SK-N-SH (cell line): ENCODE results near the gene ERP29. TPM values are rescaled to one million over a fixed set of nuclear protein-coding genes. Genes with fewer than 3 reads are reported as not detected.

Experiments
- CTCF ChIA-PET: fragments of 300-600, 350-600 bp; formaldehyde crosslinking; extraction: SDS; loops from one replicate; lab custom pipeline; 2021; lab: Yijun Ruan, JAX
- POLR2A ChIA-PET: fragments of 350-600 bp; sonication (Branson Sonifier 250); formaldehyde crosslinking; extraction: SDS; loops from one replicate; lab custom pipeline; 2020; ENCODE audit warnings: antibody characterized with exemption, inconsistent platforms; lab: Yijun Ruan, JAX
- DNase-seq: peaks from one replicate; pipeline ENCODE4 v3.0.0; 2012
- H2AFZ ChIP-seq: fragments of 200-600 bp; sonication (generic); 2 replicates; pipeline ENCODE4 v1.8.1; 2016; ENCODE audit warnings: antibody characterized with exemption, mild to moderate bottlenecking, low read depth
- H3F3A ChIP-seq: fragments of 200-600 bp; sonication (generic); replicated peaks from 2 replicates; pipeline ENCODE3; 2016; ENCODE audit warnings: antibody characterized with exemption, mild to moderate bottlenecking; ENCODE audit not compliant: insufficient read depth
- H3K27ac ChIP-seq, 2 experiments: fragments of 200-500 bp in 1 of 2; fragments of 200-600 bp in 1 of 2; sonication (Bioruptor generic) in 1 of 2; sonication (generic), shearing (Covaris generic) in 1 of 2; 2 replicates each; pipeline versions ENCODE4 v1.5.1 to v1.6.1; 2014 to 2016; ENCODE audit warnings: low read depth in 2 of 2, inconsistent platforms in 1 of 2, low read length in 1 of 2, mild to moderate bottlenecking in 1 of 2, mixed read lengths in 1 of 2
- H3K27me3 ChIP-seq: fragments of 200-600 bp; sonication (generic), shearing (Covaris generic); 2 replicates; pipeline ENCODE4 v1.6.1; 2016; ENCODE audit warnings: mixed run types; ENCODE audit not compliant: insufficient read depth
- H3K36me3 ChIP-seq, 2 experiments: fragments of 200-500 bp in 1 of 2; fragments of 200-600 bp in 1 of 2; sonication (Bioruptor generic) in 1 of 2; sonication (generic) in 1 of 2; replicated peaks in 1 of 2; 2 replicates each; pipeline versions ENCODE3 to v1.5.1; 2014 to 2016; ENCODE audit warnings: low read length in 1 of 2, mild to moderate bottlenecking in 1 of 2; ENCODE audit not compliant: insufficient read depth in 2 of 2, control insufficient read depth in 1 of 2
- H3K4me1 ChIP-seq, 2 experiments: fragments of 200-500 bp in 1 of 2; fragments of 200-600 bp in 1 of 2; sonication (Bioruptor generic) in 1 of 2; sonication (generic), shearing (Covaris generic) in 1 of 2; 2 replicates each; pipeline versions ENCODE4 v1.5.1 to v1.6.1; 2014 to 2016; ENCODE audit warnings: low read depth in 1 of 2, low read length in 1 of 2, mixed run types in 1 of 2; ENCODE audit not compliant: insufficient read depth in 2 of 2, control insufficient read depth in 1 of 2
- H3K4me2 ChIP-seq: fragments of 200-600 bp; sonication (generic), shearing (Covaris generic); 2 replicates; pipeline ENCODE4 v1.6.1; 2017; ENCODE audit warnings: mixed run types
- H3K4me3 ChIP-seq, 2 experiments: fragments of 200-500 bp in 1 of 2; fragments of 200-600 bp in 1 of 2; sonication (Bioruptor generic) in 1 of 2; sonication (generic), shearing (Covaris generic) in 1 of 2; 2 replicates each; pipeline versions ENCODE4 v1.5.1 to v1.8.1; 2014 to 2016; ENCODE audit warnings: low read depth in 2 of 2, inconsistent platforms in 1 of 2, low read length in 1 of 2, mild to moderate bottlenecking in 1 of 2, mixed read lengths in 1 of 2, moderate library complexity in 1 of 2
- H3K79me2 ChIP-seq: fragments of 200-600 bp; sonication (generic); 2 replicates; pipeline ENCODE4 v1.8.1; 2017; ENCODE audit warnings: mild to moderate bottlenecking; ENCODE audit not compliant: insufficient read depth
- H3K9ac ChIP-seq: fragments of 200-600 bp; sonication (generic); 2 replicates; pipeline ENCODE4 v1.6.1; 2017; ENCODE audit warnings: mixed run types
- H3K9me2 ChIP-seq: fragments of 200-600 bp; sonication (generic); 2 replicates; pipeline ENCODE4 v1.6.1; 2017; ENCODE audit warnings: mixed run types
- H3K9me3 ChIP-seq: fragments of 200-600 bp; sonication (generic); 2 replicates; pipeline ENCODE4 v1.6.1; 2017; ENCODE audit warnings: mixed run types, mild to moderate bottlenecking, moderate library complexity
- H4K20me1 ChIP-seq: fragments of 200-600 bp; sonication (generic); 2 replicates; pipeline ENCODE4 v1.6.1; 2017; ENCODE audit warnings: mild to moderate bottlenecking, mixed run types; ENCODE audit not compliant: insufficient read depth
- NFIC ChIP-seq: IDR thresholded peaks from 2 replicates; pipeline ENCODE4 v1.4.0; 2012; ENCODE audit warnings: borderline replicate concordance
- POLR2AphosphoS5 ChIP-seq: IDR thresholded peaks from 2 replicates; pipeline ENCODE4 v1.6.1; 2012; ENCODE audit warnings: low read depth, low read length
- RCOR1 ChIP-seq: fragments of 150-350 bp; IDR thresholded peaks from 2 replicates; pipeline ENCODE4 v1.6.1; 2017; ENCODE audit warnings: antibody characterized with exemption, low read length
- RXRA ChIP-seq: IDR thresholded peaks from 2 replicates; pipeline ENCODE4 v1.4.0; 2012; ENCODE audit warnings: low read depth, mild to moderate bottlenecking, borderline replicate concordance
- SMC3 ChIP-seq: IDR thresholded peaks from 2 replicates; pipeline ENCODE4 v1.6.1; 2012; ENCODE audit warnings: low read depth, low read length, improper control_type of control experiment
- WGBS: methylation state at CpG from one replicate; pipeline ENCODE4 v1.1.6; 2017; ENCODE audit warnings: low lambda C conversion rate; 5-methylcytosine and 5-hydroxymethylcytosine counted together
- polyA plus RNA-seq, 3 experiments: library from polyadenylated mRNA; depleted of rRNA; stranded (reverse); fragments of >200 nt; gene quantifications; 2 replicates each; pipeline ENCODE4 v1.2.3, GENCODE V29; 2012
- TF ChIP-seq, protein P1 (sequence below): fragments of 150-350 bp; IDR thresholded peaks from 2 replicates; pipeline ENCODE4 v1.6.1; 2016; ENCODE audit warnings: mild to moderate bottlenecking, low read depth, low read length
- TF ChIP-seq, protein P2 (sequence below): IDR thresholded peaks from 2 replicates; pipeline ENCODE4 v1.4.0; 2012; ENCODE audit warnings: low read depth, borderline replicate concordance
- TF ChIP-seq, protein P3 (sequence below): IDR thresholded peaks from 2 replicates; pipeline ENCODE4; 2012

ERP29 gene
- polyA plus RNA-seq, 1 of the 3 experiments (the other 2 are of a cell fraction) = 177 TPM

DNA sequence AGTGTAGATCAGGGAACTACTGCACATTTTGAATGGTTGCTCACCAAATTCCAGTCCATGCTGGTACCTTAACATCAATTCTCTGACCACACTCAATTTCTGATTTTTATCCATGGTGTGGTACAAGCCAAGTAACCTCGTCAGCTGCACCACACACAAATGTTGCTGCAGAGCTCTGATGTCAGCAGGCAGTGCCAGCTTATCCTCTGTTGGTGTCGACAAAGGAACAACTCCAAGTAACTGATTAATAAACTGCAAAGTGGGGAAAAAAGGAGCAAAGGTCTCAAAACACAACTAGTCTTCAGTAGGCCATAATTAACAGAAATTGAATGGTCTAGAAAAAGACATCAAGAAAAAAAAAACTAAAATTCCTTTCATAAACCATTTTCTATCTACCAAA, 47.9 kb downstream of the ERP29 start:
- Histone ChIP-seq H3K27me3 (no peaks in the 10 kb centered on the region), H3K9me2 (no peaks in the 10 kb centered on the region), H3K4me3 (no peak overlapping the region), H3K4me2 (no peak overlapping the region), H3K36me3 (peaks cover 50 to 76% of the 10 kb centered on the region in 2 experiments), H4K20me1 (no peaks in the 10 kb centered on the region), H3F3A (peaks cover 4% of the 10 kb centered on the region), H3K27ac (no peak overlapping the region), H2AFZ (no peak overlapping the region), H3K79me2 (no peaks in the 10 kb centered on the region), H3K9ac (no peak overlapping the region), H3K9me3 (no peaks in the 10 kb centered on the region), H3K4me1 (no peaks in the 10 kb centered on the region)
- ChIA-PET CTCF (interaction anchor here (1.0 kb wide), 1 partner anchor 248 kb away, joined by 3 read pairs; no protein-coding TSS in a partner anchor), POLR2A (no interaction called here)
- TF ChIP-seq SMC3 (no peak), POLR2AphosphoS5 (no peak), RXRA (no peak)
- TF ChIP-seq, protein P1, sequence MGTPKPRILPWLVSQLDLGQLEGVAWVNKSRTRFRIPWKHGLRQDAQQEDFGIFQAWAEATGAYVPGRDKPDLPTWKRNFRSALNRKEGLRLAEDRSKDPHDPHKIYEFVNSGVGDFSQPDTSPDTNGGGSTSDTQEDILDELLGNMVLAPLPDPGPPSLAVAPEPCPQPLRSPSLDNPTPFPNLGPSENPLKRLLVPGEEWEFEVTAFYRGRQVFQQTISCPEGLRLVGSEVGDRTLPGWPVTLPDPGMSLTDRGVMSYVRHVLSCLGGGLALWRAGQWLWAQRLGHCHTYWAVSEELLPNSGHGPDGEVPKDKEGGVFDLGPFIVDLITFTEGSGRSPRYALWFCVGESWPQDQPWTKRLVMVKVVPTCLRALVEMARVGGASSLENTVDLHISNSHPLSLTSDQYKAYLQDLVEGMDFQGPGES = no peak
- no peak for DNase-seq
- WGBS = 88% methylated on average over 2 of the region's 2 CpGs

GRCh38 chr12:112063273-112063672, 50.0 kb downstream of the ERP29 start:
- CTCF ChIA-PET = interaction anchor here (1.3 kb wide), 1 partner anchor 49 kb away, joined by 3 read pairs; no protein-coding TSS in a partner anchor
- POLR2A ChIA-PET = no interaction called here

GRCh38 chr12:112066566-112066965, 53.3 kb downstream of the ERP29 start:
- peaks cover 4% of the 10 kb centered on the region for H3F3A ChIP-seq
- no peak overlapping the region for H2AFZ ChIP-seq
- no peak for DNase-seq
- no peaks in the 10 kb centered on the region for H3K9me2 ChIP-seq
- no peaks in the 10 kb centered on the region for H3K27me3 ChIP-seq
- no peak overlapping the region for H3K4me2 ChIP-seq
- ChIA-PET CTCF (interaction anchor here (0.9 to 1.8 kb wide), 4 partner anchors 9 to 17 kb away, joined by 3 to 4 read pairs (median 4); no protein-coding TSS in a partner anchor), POLR2A (no interaction called here)
- H3K9ac ChIP-seq = no peak overlapping the region
- no peaks in the 10 kb centered on the region for H3K9me3 ChIP-seq
- 100% methylated on average over 2 of the region's 2 CpGs for WGBS
- peaks cover 42 to 78% of the 10 kb centered on the region in 2 experiments for H3K36me3 ChIP-seq
- H3K27ac ChIP-seq = no peak overlapping the region
- no peak overlapping the region for H3K4me3 ChIP-seq
- H3K4me1 ChIP-seq = no peaks in the 10 kb centered on the region
- H3K79me2 ChIP-seq = no peaks in the 10 kb centered on the region
- no peaks in the 10 kb centered on the region for H4K20me1 ChIP-seq
- no peak for TF ChIP-seq RCOR1
- TF ChIP-seq, protein P2, sequence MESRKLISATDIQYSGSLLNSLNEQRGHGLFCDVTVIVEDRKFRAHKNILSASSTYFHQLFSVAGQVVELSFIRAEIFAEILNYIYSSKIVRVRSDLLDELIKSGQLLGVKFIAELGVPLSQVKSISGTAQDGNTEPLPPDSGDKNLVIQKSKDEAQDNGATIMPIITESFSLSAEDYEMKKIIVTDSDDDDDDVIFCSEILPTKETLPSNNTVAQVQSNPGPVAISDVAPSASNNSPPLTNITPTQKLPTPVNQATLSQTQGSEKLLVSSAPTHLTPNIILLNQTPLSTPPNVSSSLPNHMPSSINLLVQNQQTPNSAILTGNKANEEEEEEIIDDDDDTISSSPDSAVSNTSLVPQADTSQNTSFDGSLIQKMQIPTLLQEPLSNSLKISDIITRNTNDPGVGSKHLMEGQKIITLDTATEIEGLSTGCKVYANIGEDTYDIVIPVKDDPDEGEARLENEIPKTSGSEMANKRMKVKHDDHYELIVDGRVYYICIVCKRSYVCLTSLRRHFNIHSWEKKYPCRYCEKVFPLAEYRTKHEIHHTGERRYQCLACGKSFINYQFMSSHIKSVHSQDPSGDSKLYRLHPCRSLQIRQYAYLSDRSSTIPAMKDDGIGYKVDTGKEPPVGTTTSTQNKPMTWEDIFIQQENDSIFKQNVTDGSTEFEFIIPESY = no peak

More at GRCh38 chr12:112063273-112063672, 50.0 kb downstream of the ERP29 start:
- no peaks in the 10 kb centered on the region for H3K9me3 ChIP-seq
- peaks cover 51 to 80% of the 10 kb centered on the region in 2 experiments for H3K36me3 ChIP-seq
- H3K27ac ChIP-seq = no peak overlapping the region
- H3K4me2 ChIP-seq = no peak overlapping the region
- H4K20me1 ChIP-seq = no peaks in the 10 kb centered on the region
- 100% methylated on average over 2 of the region's 2 CpGs for WGBS
- H3K27me3 ChIP-seq = no peaks in the 10 kb centered on the region
- no peaks in the 10 kb centered on the region for H3K4me1 ChIP-seq
- H3K79me2 ChIP-seq = no peaks in the 10 kb centered on the region
- TF ChIP-seq RCOR1 (no peak), NFIC (no peak)
- TF ChIP-seq, protein P3, sequence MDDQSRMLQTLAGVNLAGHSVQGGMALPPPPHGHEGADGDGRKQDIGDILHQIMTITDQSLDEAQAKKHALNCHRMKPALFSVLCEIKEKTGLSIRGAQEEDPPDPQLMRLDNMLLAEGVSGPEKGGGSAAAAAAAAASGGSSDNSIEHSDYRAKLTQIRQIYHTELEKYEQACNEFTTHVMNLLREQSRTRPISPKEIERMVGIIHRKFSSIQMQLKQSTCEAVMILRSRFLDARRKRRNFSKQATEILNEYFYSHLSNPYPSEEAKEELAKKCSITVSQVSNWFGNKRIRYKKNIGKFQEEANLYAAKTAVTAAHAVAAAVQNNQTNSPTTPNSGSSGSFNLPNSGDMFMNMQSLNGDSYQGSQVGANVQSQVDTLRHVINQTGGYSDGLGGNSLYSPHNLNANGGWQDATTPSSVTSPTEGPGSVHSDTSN = no peak
- DNase-seq = no peak
- no peaks in the 10 kb centered on the region for H3K9me2 ChIP-seq
- peaks cover 4% of the 10 kb centered on the region for H3F3A ChIP-seq
- no peak overlapping the region for H3K9ac ChIP-seq
- no peak overlapping the region for H2AFZ ChIP-seq
- H3K4me3 ChIP-seq = no peak overlapping the region
